HFF-Myc (cell line): Measurements from ENCODE around the gene ACTN4.
"Not testable (repeated sequence)": the region's sequence is repeated elsewhere in the genome, so short reads cannot be mapped to it uniquely, and the experiment has no call there.

ENCODE experiments used
- DNase-seq: peaks from one replicate; pipeline ENCODE4 v3.0.0-alpha.2; 2011; ENCODE audit warnings: low read depth; ENCODE audit errors: extremely low read depth
- H3K4me3 ChIP-seq: replicated peaks from 2 replicates; pipeline ENCODE4 v1.5.1; 2011; ENCODE audit warnings: low read depth, mild to moderate bottlenecking, control low read depth, low read length
- CTCF ChIP-seq: IDR thresholded peaks from 2 replicates; pipeline ENCODE4 v1.5.1; 2012; ENCODE audit warnings: mild to moderate bottlenecking, low read depth, low read length, control low read depth; ENCODE audit errors: missing control alignments

Gene ACTN4

GRCh38 chr19:38629568-38629967 lies 17.9 kb upstream of the ACTN4 start:
- no peak overlapping the region for H3K4me3 ChIP-seq
- no peak for DNase-seq
- no peak for TF ChIP-seq CTCF

- DNase-seq, H3K4me3 ChIP-seq: not testable (repeated sequence)
Observed at GRCh38 chr19:38631301-38631700, 16.1 kb upstream of the ACTN4 start.

- H3K4me3 ChIP-seq, DNase-seq: not testable (repeated sequence)
Observed at GRCh38 chr19:38631811-38632475, 15.5 kb upstream of the ACTN4 start.

GRCh38 chr19:38632476-38633213 lies 14.8 kb upstream of the ACTN4 start:
- no peak for TF ChIP-seq CTCF
- DNase-seq: no peak
- no peak overlapping the region for H3K4me3 ChIP-seq

- no peak overlapping the region for H3K4me3 ChIP-seq
- no peak for DNase-seq
- peak; percentile 93 for TF ChIP-seq CTCF
Observed at GRCh38 chr19:38634757-38635482, 12.5 kb upstream of the ACTN4 start.

- no peak overlapping the region for H3K4me3 ChIP-seq
- TF ChIP-seq CTCF: no peak
- no peak for DNase-seq
Observed at GRCh38 chr19:38635483-38636399, 11.7 kb upstream of the ACTN4 start.

- H3K4me3 ChIP-seq: no peak overlapping the region
- no peak for TF ChIP-seq CTCF
- no peak for DNase-seq
Observed at GRCh38 chr19:38638461-38638860, 9.0 kb upstream of the ACTN4 start.
